H1 (cell line): ENCODE results near the gene GPR61. TPM values are rescaled to one million over a fixed set of nuclear protein-coding genes. Genes with fewer than 3 reads are reported as not detected.

Experiments
- CTCF ChIA-PET: fragments of 300-600 bp; sonication (Branson Sonifier 250); formaldehyde crosslinking; loops from one replicate; lab custom pipeline; 2021; ENCODE audit not compliant: partially characterized antibody; lab: Charles Lee
- POLR2A ChIA-PET: fragments of 300-600 bp; sonication (Branson Sonifier 250); formaldehyde crosslinking; loops from one replicate; lab custom pipeline; 2021; ENCODE audit warnings: inconsistent platforms; ENCODE audit not compliant: partially characterized antibody; lab: Charles Lee
- DNase-seq, 2 experiments: peaks; one replicate each; pipeline versions ENCODE4 v3.0.0 to v3.0.0-alpha.2; 2010 to 2022; ENCODE audit warnings: low spot score in 2 of 2, low read depth in 1 of 2, mixed read lengths in 1 of 2
- FAIRE-seq: peaks from 2 replicates; lab custom pipeline; 2011; peaks lifted over from hg19 to GRCh38; lab: Jason Lieb, UNC
- H2AFZ ChIP-seq: 2 replicates; pipeline ENCODE4 v1.8.1; 2012; ENCODE audit warnings: low read length, inconsistent platforms
- H2AK5ac ChIP-seq: 2 replicates; pipeline ENCODE4 v1.6.1; 2013; ENCODE audit warnings: low read depth, low read length
- H2BK120ac ChIP-seq: replicated peaks from 2 replicates; pipeline ENCODE3; 2013; ENCODE audit warnings: low read depth, low read length, inconsistent platforms
- H2BK12ac ChIP-seq: 2 replicates; pipeline ENCODE4 v1.6.1; 2013; ENCODE audit warnings: low read depth, low read length
- H2BK15ac ChIP-seq: 2 replicates; pipeline ENCODE4 v1.6.1; 2013; ENCODE audit warnings: low read length
- H2BK20ac ChIP-seq: 2 replicates; pipeline ENCODE4 v1.6.1; 2013; ENCODE audit warnings: low read length
- H2BK5ac ChIP-seq: 2 replicates; pipeline ENCODE4 v1.6.1; 2013; ENCODE audit warnings: low read depth, low read length
- H3K14ac ChIP-seq: 2 replicates; pipeline ENCODE4 v1.6.1; 2013; ENCODE audit warnings: inconsistent platforms; ENCODE audit not compliant: insufficient read length
- H3K18ac ChIP-seq: 2 replicates; pipeline ENCODE4 v1.6.1; 2013; ENCODE audit warnings: low read length; ENCODE audit errors: extremely low read depth
- H3K23ac ChIP-seq: 2 replicates; pipeline ENCODE4 v1.6.1; 2013; ENCODE audit warnings: inconsistent platforms; ENCODE audit not compliant: insufficient read length
- H3K23me2 ChIP-seq: 2 replicates; pipeline ENCODE4 v1.6.1; 2013; ENCODE audit warnings: low read depth, low read length
- H3K27ac ChIP-seq: 2 replicates; pipeline ENCODE4 v1.6.1; 2011; ENCODE audit warnings: low read depth, low read length, inconsistent platforms
- H3K27me3 ChIP-seq, 4 experiments: replicated peaks in 1 of 4; 1 replicate in 1 of 4; 2 replicates in 3 of 4; pipeline versions ENCODE4 v1.6.1 to v1.8.1; 2011 to 2013; ENCODE audit warnings: low read length in 3 of 4, mild to moderate bottlenecking in 3 of 4, inconsistent platforms in 2 of 4, mixed read lengths in 2 of 4, moderate library complexity in 1 of 4; ENCODE audit not compliant: control insufficient read depth in 3 of 4, insufficient read depth in 3 of 4; ENCODE audit errors: extremely low read depth in 1 of 4
- H3K36me3 ChIP-seq, 4 experiments: 2 replicates each; pipeline versions ENCODE4 v1.6.1 to v1.8.1; 2011 to 2013; ENCODE audit warnings: mild to moderate bottlenecking in 4 of 4, low read length in 3 of 4, moderate library complexity in 2 of 4, control low read depth in 1 of 4, inconsistent platforms in 1 of 4; ENCODE audit not compliant: insufficient read depth in 4 of 4, control insufficient read depth in 2 of 4
- H3K4ac ChIP-seq: replicated peaks from 2 replicates; pipeline ENCODE3; 2013; ENCODE audit warnings: low read length, low read depth, mixed read lengths, inconsistent platforms; ENCODE audit not compliant: insufficient read length
- H3K4me1 ChIP-seq, 4 experiments: replicated peaks in 1 of 4; 1 replicate in 1 of 4; 2 replicates in 3 of 4; pipeline versions ENCODE4 v1.6.1 to v1.8.1; 2011 to 2013; ENCODE audit warnings: low read length in 3 of 4, inconsistent platforms in 2 of 4, mixed read lengths in 1 of 4; ENCODE audit not compliant: insufficient read depth in 4 of 4, control insufficient read depth in 3 of 4
- H3K4me2 ChIP-seq, 2 experiments: 2 replicates each; pipeline versions ENCODE4 v1.6.1 to v1.8.1; 2011 to 2013; ENCODE audit warnings: low read depth in 2 of 2, low read length in 2 of 2, control low read depth in 1 of 2, inconsistent platforms in 1 of 2, mild to moderate bottlenecking in 1 of 2; ENCODE audit not compliant: insufficient read depth in 1 of 2
- H3K4me3 ChIP-seq, 4 experiments: fragments of 200-600, 300-600 bp in 1 of 4; sonication (generic), shearing (Covaris generic), sonication (Bioruptor Twin) in 1 of 4; 2 replicates each; pipeline versions ENCODE4 v1.5.1 to v1.8.1; 2011 to 2016; ENCODE audit warnings: low read length in 4 of 4, low read depth in 3 of 4, control low read depth in 2 of 4, inconsistent platforms in 2 of 4, mild to moderate bottlenecking in 2 of 4, mixed read lengths in 1 of 4, moderate library complexity in 1 of 4; ENCODE audit not compliant: insufficient read depth in 2 of 4; ENCODE audit errors: extremely low read depth in 1 of 4
- H3K56ac ChIP-seq: replicated peaks from 2 replicates; pipeline ENCODE3; 2013; ENCODE audit warnings: low read depth, mild to moderate bottlenecking, mixed read lengths, low read length, inconsistent platforms; ENCODE audit not compliant: insufficient read length
- H3K79me1 ChIP-seq: 2 replicates; pipeline ENCODE4 v1.6.1; 2013; ENCODE audit warnings: low read depth, low read length, control low read depth
- H3K79me2 ChIP-seq, 2 experiments: 2 replicates each; pipeline versions ENCODE4 v1.6.1 to v1.8.1; 2012 to 2013; ENCODE audit warnings: low read length in 2 of 2, mild to moderate bottlenecking in 2 of 2, inconsistent platforms in 1 of 2; ENCODE audit not compliant: insufficient read depth in 2 of 2, control insufficient read depth in 1 of 2
- H3K9ac ChIP-seq, 4 experiments: replicated peaks in 1 of 4; 1 replicate in 1 of 4; 2 replicates in 3 of 4; pipeline versions ENCODE4 v1.6.1 to v1.8.1; 2011 to 2013; ENCODE audit warnings: low read depth in 3 of 4, low read length in 3 of 4, control low read depth in 2 of 4, mild to moderate bottlenecking in 2 of 4, moderate library complexity in 2 of 4, inconsistent platforms in 1 of 4; ENCODE audit errors: extremely low read depth in 1 of 4
- H3K9me3 ChIP-seq, 2 experiments: 2 replicates each; pipeline versions ENCODE4 v1.6.1 to v1.8.1; 2012 to 2013; ENCODE audit warnings: mild to moderate bottlenecking in 2 of 2, moderate library complexity in 2 of 2, control low read depth in 1 of 2, inconsistent platforms in 1 of 2, low read depth in 1 of 2, low read length in 1 of 2, mixed read lengths in 1 of 2; ENCODE audit not compliant: insufficient read depth in 2 of 2
- H4K20me1 ChIP-seq, 2 experiments: replicated peaks in 1 of 2; 2 replicates each; pipeline versions ENCODE3 to v1.8.1; 2011 to 2013; ENCODE audit warnings: inconsistent platforms in 2 of 2, low read length in 2 of 2, mild to moderate bottlenecking in 1 of 2; ENCODE audit not compliant: insufficient read depth in 2 of 2, control insufficient read depth in 1 of 2
- H4K5ac ChIP-seq: 2 replicates; pipeline ENCODE4 v1.6.1; 2013; ENCODE audit warnings: low read length, low read depth, mixed read lengths, inconsistent platforms; ENCODE audit not compliant: insufficient read length
- H4K8ac ChIP-seq: 2 replicates; pipeline ENCODE4 v1.8.0; 2013; ENCODE audit warnings: mild to moderate bottlenecking, moderate library complexity, low read length, inconsistent platforms; ENCODE audit not compliant: insufficient read depth; ENCODE audit errors: extremely low read depth
- H4K91ac ChIP-seq: replicated peaks from 2 replicates; pipeline ENCODE3; 2013; ENCODE audit warnings: low read length, mixed read lengths, inconsistent platforms; ENCODE audit not compliant: insufficient read length
- CBX5 ChIP-seq: fragments of 300-800, 300-1000 bp; sonication (generic); IDR thresholded peaks from 2 replicates; pipeline ENCODE4 v1.7.1; 2016; ENCODE audit warnings: antibody characterized with exemption, low read length, low read depth
- CREB1 ChIP-seq: IDR thresholded peaks from 2 replicates; pipeline ENCODE4 v1.6.1; 2012; ENCODE audit warnings: inconsistent platforms
- EGR1 ChIP-seq: IDR thresholded peaks from 2 replicates; pipeline ENCODE4 v1.6.1; 2011; ENCODE audit warnings: low read depth, low read length, borderline replicate concordance
- EZH2 ChIP-seq: fragments of 200-600 bp; sonication (generic); IDR thresholded peaks from 2 replicates; pipeline ENCODE4 v1.7.1; 2012; ENCODE audit warnings: low read depth, mild to moderate bottlenecking, moderate library complexity, low read length, inconsistent platforms; ENCODE audit not compliant: severe bottlenecking
- FOSL1 ChIP-seq: IDR thresholded peaks from 2 replicates; pipeline ENCODE4 v1.6.1; 2011; ENCODE audit warnings: mild to moderate bottlenecking, low read depth, low read length, moderate library complexity; ENCODE audit not compliant: insufficient read depth
- HDAC2 ChIP-seq, 2 experiments: fragments of 300-600 bp in 1 of 2; sonication (generic) in 1 of 2; IDR thresholded peaks; 2 replicates each; pipeline ENCODE4 v1.6.1; 2011 to 2012; ENCODE audit warnings: low read depth in 2 of 2, low read length in 2 of 2, mild to moderate bottlenecking in 2 of 2, moderate library complexity in 2 of 2, borderline replicate concordance in 1 of 2, inconsistent platforms in 1 of 2
- SP4 ChIP-seq: IDR thresholded peaks from 2 replicates; pipeline ENCODE4 v1.6.1; 2012; ENCODE audit warnings: low read length, inconsistent platforms
- SUZ12 ChIP-seq: fragments of 200-600 bp; sonication (generic); IDR thresholded peaks from 2 replicates; pipeline ENCODE4 v1.6.1; 2012; ENCODE audit warnings: mild to moderate bottlenecking, inconsistent platforms, low read length, moderate library complexity, mixed read lengths
- ZNF274 ChIP-seq: IDR thresholded peaks from 2 replicates; pipeline ENCODE4 v1.7.0; 2012; ENCODE audit warnings: low read length, borderline replicate concordance; ENCODE audit errors: extremely low read depth
- WGBS, 2 experiments: shearing (Covaris generic) in 1 of 2; methylation state at CpG; one replicate each; pipeline versions ENCODE4 v1.1.6 to v1.1.7; 2013 to 2015; ENCODE audit warnings: low lambda C conversion rate in 2 of 2, mixed read lengths in 2 of 2, inconsistent platforms in 1 of 2, low coverage in 1 of 2, missing lambda C conversion rate in 1 of 2; ENCODE audit not compliant: insufficient replicate concordance in 2 of 2, insufficient coverage in 1 of 2, insufficient read length in 1 of 2; ENCODE audit errors: extremely low coverage in 1 of 2, missing lambda C conversion rate in 1 of 2; 5-methylcytosine and 5-hydroxymethylcytosine counted together
- polyA plus RNA-seq, 7 experiments: library from polyadenylated mRNA; depleted of rRNA in 3 of 7; stranded (reverse) in 5 of 7; unstranded in 2 of 7; fragments of >200 nt in 5 of 7; fragments of 200-250 nt in 2 of 7; gene quantifications; 1 replicate in 5 of 7; 2 replicates in 1 of 7; 4 replicates in 1 of 7; pipeline versions ENCODE4 v1.2.1 to v1.2.3, GENCODE V29; 2011 to 2013; ENCODE audit warnings: missing spikeins in 2 of 7, mixed read lengths in 2 of 7
- total RNA-seq: library from RNA; stranded (reverse); fragmentation: NEBNext Ultra II Directional; extraction: Animal tissue kit (Norgen Biotek cat#: 25700); gene quantifications from 2 replicates; pipeline ENCODE4 v1.2.1, GENCODE V29; 2021
- TF ChIP-seq, protein P1 (sequence below): IDR thresholded peaks from 2 replicates; pipeline ENCODE4 v1.6.1; 2012; ENCODE audit warnings: inconsistent platforms
- TF ChIP-seq, protein P2 (sequence below): IDR thresholded peaks from 2 replicates; pipeline ENCODE4 v1.6.1; 2011; ENCODE audit warnings: low read length, improper control_type of control experiment

The GPR61 gene
- total and polyA plus RNA-seq, 2 of the 8 experiments (the other 6 are each of a cell fraction or from before 2014, with no cell fraction given), result 0.41 to 0.53 TPM

- Histone ChIP-seq H4K91ac (no peak overlapping the region), H3K14ac (no peak overlapping the region), H3K79me2 (peaks cover 10 to 90% of the 10 kb centered on the region in 2 experiments; a peak in 3 of 4 replicates), H3K4me2 (no peak overlapping the region), H4K5ac (no peak overlapping the region), H3K27me3 (no peaks in the 10 kb centered on the region), H2BK12ac (no peak overlapping the region), H4K20me1 (peaks cover 2 to 4% of the 10 kb centered on the region in 2 experiments), H2BK5ac (no peak overlapping the region), H3K4me3 (no peak overlapping the region), H3K4me1 (peaks cover 2 to 28% (median 12%) of the 10 kb centered on the region in 4 experiments), H3K56ac (no peak overlapping the region), H4K8ac (no peak overlapping the region), H2AK5ac (no peak overlapping the region), H2BK20ac (no peak overlapping the region), H3K9ac (no peak overlapping the region), H3K27ac (no peak overlapping the region), H3K23me2 (no peaks in the 10 kb centered on the region; the same call in 1 of the 2 replicates), H3K79me1 (no peaks in the 10 kb centered on the region; the same call in 1 of the 2 replicates), H3K4ac (no peak overlapping the region), H3K18ac (no peak overlapping the region), H2BK120ac (no peak overlapping the region), H3K36me3 (no peaks in the 10 kb centered on the region), H2BK15ac (no peak overlapping the region), H2AFZ (no peak overlapping the region), H3K9me3 (no peaks in the 10 kb centered on the region), H3K23ac (no peak overlapping the region)
- ChIA-PET CTCF (interaction anchor here (0.7 to 1.9 kb wide), 8 partner anchors 11 to 89 kb away, joined by 3 to 9 read pairs (median 3); no protein-coding TSS in a partner anchor), POLR2A (no interaction called here)
- DNase-seq, result no peak
- WGBS, 2 experiments, result 91% methylated on average over 4 of the region's 4 CpGs; no CpG with 5 or more reads in 1 of the 2 experiments
- no peak for FAIRE-seq
- TF ChIP-seq EZH2, result no peak
- no peak for TF ChIP-seq SP4
- TF ChIP-seq, protein P1, sequence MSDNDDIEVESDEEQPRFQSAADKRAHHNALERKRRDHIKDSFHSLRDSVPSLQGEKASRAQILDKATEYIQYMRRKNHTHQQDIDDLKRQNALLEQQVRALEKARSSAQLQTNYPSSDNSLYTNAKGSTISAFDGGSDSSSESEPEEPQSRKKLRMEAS, result no peak
- TF ChIP-seq, protein P2, sequence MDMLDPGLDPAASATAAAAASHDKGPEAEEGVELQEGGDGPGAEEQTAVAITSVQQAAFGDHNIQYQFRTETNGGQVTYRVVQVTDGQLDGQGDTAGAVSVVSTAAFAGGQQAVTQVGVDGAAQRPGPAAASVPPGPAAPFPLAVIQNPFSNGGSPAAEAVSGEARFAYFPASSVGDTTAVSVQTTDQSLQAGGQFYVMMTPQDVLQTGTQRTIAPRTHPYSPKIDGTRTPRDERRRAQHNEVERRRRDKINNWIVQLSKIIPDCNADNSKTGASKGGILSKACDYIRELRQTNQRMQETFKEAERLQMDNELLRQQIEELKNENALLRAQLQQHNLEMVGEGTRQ, result no peak
- no peak for TF ChIP-seq SUZ12
- no peak for TF ChIP-seq CREB1
- no peak for TF ChIP-seq ZNF274
- no peak for TF ChIP-seq CBX5
- TF ChIP-seq HDAC2 (IDR thresholded peaks at IDR 0.05; ENCODE audit: borderline replicate concordance in 1 of 2, low read depth in 2 of 2, low read length in 2 of 2), result no peak
- no peak for TF ChIP-seq EGR1
- no peak for TF ChIP-seq FOSL1
Measured at GRCh38 chr1:109567877-109568672, 28.4 kb downstream of the GPR61 start.
